Right ventricle myocardium inferior (tissue), 1 donor: Measurements from ENCODE around the gene PRKN. TPM values are rescaled to one million over a fixed set of nuclear protein-coding genes. Genes with fewer than 3 reads are reported as not detected.

Source experiments
- ATAC-seq: fragments of 200-7000 bp; cut with Tn5 transposase; one replicate; pipeline ENCODE4 v1.9.1; 2020; ENCODE audit warnings: mild to moderate bottlenecking, moderate library complexity
- DNase-seq: peaks from one replicate; pipeline ENCODE4 v3.0.0; 2021; ENCODE audit errors: missing footprints
- intact Hi-C: fragments of 100-400 bp; cut with DNase I; formaldehyde crosslinking; loops from one replicate; pipeline ENCODE4 v1.11.0; 2022
- total RNA-seq: library from RNA; stranded (reverse); fragmentation: NEBNext Ultra II Directional; extraction: Animal tissue kit (Norgen Biotek cat#: 25700); gene quantifications from one replicate; pipeline ENCODE4 v1.2.1, GENCODE V29; 2021
- donor health status: DM: no; HTN: yes; CAD: no; lungs with severe emphysema.

Gene PRKN
- total RNA-seq, 1 donor from 2014 or later = 19.5 TPM

DNA sequence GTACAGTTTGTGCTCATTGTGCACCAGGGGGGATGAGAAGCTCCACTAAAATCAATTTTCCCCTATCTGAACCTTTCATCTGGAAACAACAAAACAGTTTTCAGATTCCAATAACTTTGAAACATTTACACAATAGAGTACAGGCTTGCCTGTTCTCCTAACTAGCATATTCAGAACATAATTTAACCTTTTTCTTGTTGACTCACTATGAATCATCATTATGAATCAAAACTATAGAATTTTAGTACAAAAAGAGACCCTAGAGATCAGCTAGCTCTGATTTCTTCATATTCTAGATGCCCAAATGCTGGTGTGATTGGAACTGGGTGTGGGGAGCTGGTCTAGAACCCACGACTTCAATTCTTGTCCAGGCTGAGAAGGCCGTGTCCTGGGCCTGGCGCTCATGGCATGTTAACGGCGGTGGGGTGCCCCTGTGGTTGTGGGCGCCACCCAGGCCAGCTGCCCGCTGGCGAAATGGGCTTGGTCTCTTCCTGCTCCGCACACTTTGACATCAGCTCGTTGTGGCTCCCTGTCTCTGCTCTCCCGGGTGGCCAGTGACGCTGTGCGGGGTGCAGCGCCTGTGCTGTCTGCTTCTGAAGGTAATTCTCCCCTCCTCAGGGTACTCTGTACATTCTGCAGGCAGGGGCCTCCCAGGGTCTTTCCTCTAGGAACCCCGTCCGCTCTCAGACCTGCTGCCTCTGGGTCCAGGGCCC is 1423.8 kb downstream of the PRKN start:
- intact Hi-C loops = no loop called here
- DNase-seq (no peak), ATAC-seq (no peak)

DNA sequence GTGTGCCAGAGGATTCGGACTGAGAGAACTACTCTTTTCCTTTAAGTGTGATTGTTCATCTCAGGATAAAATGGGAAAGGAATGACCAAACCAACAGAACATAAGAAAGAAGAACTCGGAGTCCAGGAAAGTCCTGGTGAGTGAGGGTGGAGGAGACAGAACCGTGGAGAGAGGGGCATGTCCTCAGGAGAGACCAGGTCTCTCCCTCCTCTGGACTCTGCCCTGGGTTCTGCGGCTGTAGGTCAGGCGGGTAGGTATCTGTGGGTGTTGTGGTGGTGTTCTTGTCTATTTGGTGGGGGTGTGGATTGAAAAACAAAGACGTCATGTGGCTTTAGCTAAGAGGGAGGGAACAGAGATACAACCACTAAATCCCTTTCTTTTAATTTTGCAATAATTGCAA is 1424.6 kb downstream of the PRKN start:
- ATAC-seq (no peak), DNase-seq (no peak)
- intact Hi-C loops = no loop called here

DNA sequence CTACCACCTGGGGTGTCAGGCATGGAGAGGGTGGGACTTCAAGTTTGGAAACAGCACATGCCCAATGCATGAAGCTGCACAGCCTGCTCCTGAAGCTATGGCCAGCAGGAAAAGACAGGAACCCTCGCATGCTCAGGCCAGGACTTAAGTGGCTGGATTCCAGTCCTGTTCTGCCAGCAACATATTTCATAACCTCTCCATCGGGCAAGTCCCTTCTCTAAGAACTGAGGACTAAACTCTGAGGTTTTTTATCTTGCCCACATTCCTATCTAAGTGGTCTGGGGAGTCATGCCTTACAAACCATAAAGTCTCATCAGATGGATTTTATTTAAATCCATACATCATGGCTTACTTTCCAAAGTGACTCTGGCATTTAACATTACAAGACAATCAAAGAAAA is 1426.2 kb downstream of the PRKN start:
- DNase-seq (no peak), ATAC-seq (peak; percentile 88)
- intact Hi-C loops = no loop called here

DNA sequence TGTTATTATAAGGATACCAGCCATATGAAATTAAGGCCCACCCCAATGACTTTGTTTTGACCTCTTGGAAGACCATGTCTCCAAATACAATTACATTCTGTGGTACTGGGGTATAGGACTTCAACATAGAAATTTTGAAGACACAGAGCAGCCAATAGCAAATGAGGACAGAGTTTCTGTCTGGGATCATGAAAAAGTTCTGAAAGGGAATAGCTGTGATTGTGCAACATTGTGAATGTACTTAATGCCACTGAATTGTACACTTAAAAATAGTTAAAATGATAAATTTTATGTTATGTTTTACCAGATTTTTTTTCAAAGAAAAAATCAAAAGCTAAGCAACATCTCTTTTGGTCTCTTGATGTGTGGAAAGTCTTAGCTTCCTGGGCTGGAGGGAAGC is 1426.7 kb downstream of the PRKN start:
- intact Hi-C loops = no loop called here
- DNase-seq = no peak
- ATAC-seq = no peak

DNA sequence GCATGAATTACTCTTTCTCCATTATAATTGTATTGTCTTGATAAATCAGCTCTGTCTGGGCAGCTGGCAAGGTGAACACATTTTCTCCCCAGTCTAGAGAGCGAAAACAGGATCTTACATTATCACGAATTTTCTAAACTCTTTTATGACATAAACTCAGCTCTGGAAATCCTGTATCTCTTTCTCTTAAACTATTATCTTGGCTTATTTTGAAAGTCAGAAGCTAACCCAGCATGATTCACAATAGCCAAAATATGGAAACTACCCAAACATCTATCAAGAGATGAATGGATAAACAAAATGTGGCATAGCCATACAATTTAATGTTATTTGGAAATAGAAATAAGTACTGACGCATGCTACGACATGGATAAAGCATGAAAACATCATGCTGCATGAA is 1427.8 kb downstream of the PRKN start:
- intact Hi-C loops = loop anchor here (10.0 kb wide), 1 partner anchor 135 kb away; no protein-coding TSS in a partner anchor
- ATAC-seq (no peak), DNase-seq (no peak)

Other genes starting within 250 kb of the PRKN start
- 7.9 TPM for gene PACRG, start 208 bp upstream of the PRKN start, total RNA-seq